ENCODE measurements around the gene COX4I1.
"Not testable (repeated sequence)": the region's sequence is repeated elsewhere in the genome, so short reads cannot be mapped to it uniquely, and the experiment has no call there.

Gene COX4I1

GRCh38 chr16:85826686-85827247, 27.3 kb downstream of the COX4I1 start:
- DNase-seq = no peak

- DNase-seq = no peak
Observed at GRCh38 chr16:85828166-85828565, 28.7 kb downstream of the COX4I1 start.

- no peak for DNase-seq
Observed at GRCh38 chr16:85829171-85829719, 29.8 kb downstream of the COX4I1 start.

GRCh38 chr16:85829751-85830445, 30.4 kb downstream of the COX4I1 start:
- no peak for DNase-seq

GRCh38 chr16:85830821-85831220, 31.3 kb downstream of the COX4I1 start:
- DNase-seq = no peak

GRCh38 chr16:85832570-85833218, 33.2 kb downstream of the COX4I1 start:
- DNase-seq = no peak

GRCh38 chr16:85833219-85833920, 33.9 kb downstream of the COX4I1 start:
- no peak for DNase-seq

- no peak for DNase-seq
Observed at GRCh38 chr16:85834741-85835140, 35.2 kb downstream of the COX4I1 start.

- DNase-seq = no peak
Observed at GRCh38 chr16:85835227-85835751, 35.8 kb downstream of the COX4I1 start.

- no peak for DNase-seq
Observed at GRCh38 chr16:85835956-85836705, 36.6 kb downstream of the COX4I1 start.

- DNase-seq = no peak
Observed at GRCh38 chr16:85836706-85837582, 37.4 kb downstream of the COX4I1 start.

GRCh38 chr16:85837654-85838053, 38.2 kb downstream of the COX4I1 start:
- not testable (repeated sequence) for DNase-seq

- no peak for DNase-seq
Observed at GRCh38 chr16:85838381-85838780, 38.9 kb downstream of the COX4I1 start.

GRCh38 chr16:85838876-85839585, 39.5 kb downstream of the COX4I1 start:
- DNase-seq = no peak

GRCh38 chr16:85839681-85840240, 40.3 kb downstream of the COX4I1 start:
- no peak for DNase-seq

GRCh38 chr16:85840395-85840794, 40.9 kb downstream of the COX4I1 start:
- DNase-seq = no peak

GRCh38 chr16:85840801-85841200, 41.3 kb downstream of the COX4I1 start:
- no peak for DNase-seq

- no peak for DNase-seq
Observed at GRCh38 chr16:85842435-85842834, 42.9 kb downstream of the COX4I1 start.

GRCh38 chr16:85842848-85843247, 43.4 kb downstream of the COX4I1 start:
- DNase-seq = no peak

- DNase-seq = no peak
Observed at GRCh38 chr16:85843471-85844168, 44.1 kb downstream of the COX4I1 start.
